ENCODE results near the gene ADPGK. TPM values are rescaled to one million over a fixed set of nuclear protein-coding genes. Genes with fewer than 3 reads are reported as not detected.
A peak's percentile ranks its signal among the peaks of the same experiment; 100 is the strongest.
"Not testable (repeated sequence)": the region's sequence is repeated elsewhere in the genome, so short reads cannot be mapped to it uniquely, and the experiment has no call there.

Gene ADPGK
- total RNA-seq = 10 to 100 TPM; 41.4 to 43.6 TPM

DNA sequence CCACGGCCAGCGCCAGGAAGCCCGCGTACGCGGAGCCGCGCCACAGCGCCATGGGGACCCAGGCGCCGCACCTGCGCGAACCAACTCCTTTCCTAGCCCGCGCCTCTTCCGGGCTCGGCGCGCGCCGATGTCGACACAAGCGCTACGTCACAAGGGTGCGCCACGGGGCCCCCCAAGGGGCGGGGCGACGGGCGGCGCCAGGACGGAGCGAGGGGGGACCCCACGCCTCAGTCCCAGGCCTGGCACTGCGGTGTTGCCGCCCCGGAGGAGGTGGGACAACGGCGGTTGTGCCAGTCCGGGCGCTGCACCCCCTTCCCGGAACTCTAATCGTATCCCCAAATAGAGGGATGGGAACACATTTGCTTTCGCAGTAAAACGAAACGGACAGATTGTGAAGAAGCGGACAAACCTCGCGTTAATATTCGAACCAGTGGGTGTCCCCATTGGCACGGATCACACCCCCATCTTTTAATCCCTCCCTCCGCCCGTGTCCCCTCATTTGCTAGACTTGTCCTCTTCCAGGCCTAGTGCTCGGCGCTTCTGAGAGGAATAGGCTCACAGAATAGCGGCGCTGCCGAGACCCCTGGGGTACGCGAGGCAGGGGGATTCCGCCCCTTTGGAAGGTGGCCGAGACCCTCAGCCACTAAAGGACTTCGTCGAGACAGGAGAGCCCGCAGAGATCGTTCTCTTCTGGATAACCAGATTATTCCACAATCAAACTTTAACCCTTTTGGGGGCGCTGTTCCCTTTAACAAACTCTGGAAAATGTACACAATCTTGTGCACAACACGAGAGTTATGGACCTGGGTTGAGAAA lies at the start of gene ADPGK:
TSS of gene ADPGK (minus strand) at position 119 of the 816 bp plus-strand sequence. CDS start at position 52, 67 bp downstream.
- CTCF ChIA-PET = interaction anchor here (0.8 to 1.4 kb wide), 2 partner anchors 9 to 256 kb away, joined by 3 read pairs; no protein-coding TSS in a partner anchor
- Mint-ChIP-seq H3K36me3 (ENCODE audit: low read depth) (peaks cover 21% of the 10 kb centered on the region), H3K4me3 (peak within 1 kb of the TSS; percentile 93), H3K27me3 (ENCODE audit: low read depth) (no peaks in the 10 kb centered on the region), H3K9me3 (no peaks in the 10 kb centered on the region), H3K27ac (peak within 1 kb of the TSS; percentile 95), H3K4me1 (ENCODE audit: low read depth) (peaks cover 41% of the 10 kb centered on the region)
- DNase-seq = peak; percentile 90
- intact Hi-C loops (cut with micrococcal nuclease) = loop anchor here (1.0 to 5.0 kb wide), 13 partner anchors 13 to 913 kb away; partner anchors contain the start of genes BBS4, HEXA and HIGD2B

- no peaks in the 10 kb centered on the region for H3K4me1 Mint-ChIP-seq (ENCODE audit: low read depth)
- no peaks in the 10 kb centered on the region for H3K36me3 Mint-ChIP-seq (ENCODE audit: low read depth)
- no peak overlapping the region for H3K4me3 Mint-ChIP-seq
- H3K27me3 Mint-ChIP-seq (ENCODE audit: low read depth) = peaks cover 4% of the 10 kb centered on the region
- no peaks in the 10 kb centered on the region for H3K9me3 Mint-ChIP-seq
- intact Hi-C loops (cut with micrococcal nuclease) = no loop called here
- CTCF ChIA-PET = no interaction called here
- DNase-seq = no peak
- no peak overlapping the region for H3K27ac Mint-ChIP-seq
Measured at GRCh38 chr15:72827226-72827625, 43.7 kb upstream of the ADPGK start.

- CTCF ChIA-PET = no interaction called here
- intact Hi-C loops (cut with micrococcal nuclease) = no loop called here
- DNase-seq = no peak
Measured at GRCh38 chr15:72826611-72827010, 43.1 kb upstream of the ADPGK start.

GRCh38 chr15:72825829-72826228 lies 42.3 kb upstream of the ADPGK start:
- no peak overlapping the region for H3K4me3 Mint-ChIP-seq
- intact Hi-C loops (cut with micrococcal nuclease) = no loop called here

More at GRCh38 chr15:72826611-72827010, 43.1 kb upstream of the ADPGK start:
- H3K4me3 Mint-ChIP-seq = no peak overlapping the region
- H3K27me3 Mint-ChIP-seq (ENCODE audit: low read depth) = peaks cover 2% of the 10 kb centered on the region
- H3K9me3 Mint-ChIP-seq = no peaks in the 10 kb centered on the region
- H3K4me1 Mint-ChIP-seq (ENCODE audit: low read depth) = no peaks in the 10 kb centered on the region
- no peaks in the 10 kb centered on the region for H3K36me3 Mint-ChIP-seq (ENCODE audit: low read depth)
- no peak overlapping the region for H3K27ac Mint-ChIP-seq

DNA sequence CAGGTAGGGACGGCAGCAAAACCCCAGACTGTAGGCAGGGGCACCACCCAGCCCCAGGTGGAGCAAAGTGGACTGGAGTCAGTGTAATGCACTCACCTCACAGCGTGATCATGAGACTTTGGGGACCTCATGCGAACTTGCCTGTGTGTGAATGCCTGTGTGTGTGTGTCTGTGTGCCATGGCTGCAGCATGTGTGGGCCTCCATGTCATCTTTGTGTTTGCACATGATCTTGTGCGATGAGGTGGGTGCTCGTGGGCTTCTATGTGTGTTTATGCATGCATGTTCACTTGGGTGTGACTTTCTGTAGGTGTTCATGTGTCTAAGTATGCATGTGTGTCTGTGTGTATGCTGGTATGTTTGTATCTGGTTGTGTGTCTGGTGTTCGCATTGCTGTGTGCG lies 41.2 kb upstream of the ADPGK start:
- intact Hi-C loops (cut with micrococcal nuclease) = no loop called here
- CTCF ChIA-PET = no interaction called here
- no peaks in the 10 kb centered on the region for H3K36me3 Mint-ChIP-seq (ENCODE audit: low read depth)
- peaks cover 2% of the 10 kb centered on the region for H3K27me3 Mint-ChIP-seq (ENCODE audit: low read depth)
- no peak for DNase-seq
- H3K4me3 Mint-ChIP-seq = no peak overlapping the region
- H3K27ac Mint-ChIP-seq = no peak overlapping the region
- H3K9me3 Mint-ChIP-seq = no peaks in the 10 kb centered on the region
- H3K4me1 Mint-ChIP-seq (ENCODE audit: low read depth) = no peaks in the 10 kb centered on the region

More at GRCh38 chr15:72825829-72826228, 42.3 kb upstream of the ADPGK start:
- no peaks in the 10 kb centered on the region for H3K36me3 Mint-ChIP-seq (ENCODE audit: low read depth)
- no peak for DNase-seq
- peaks cover 2% of the 10 kb centered on the region for H3K27me3 Mint-ChIP-seq (ENCODE audit: low read depth)
- H3K4me1 Mint-ChIP-seq (ENCODE audit: low read depth) = no peaks in the 10 kb centered on the region
- H3K27ac Mint-ChIP-seq = no peak overlapping the region
- CTCF ChIA-PET = no interaction called here
- H3K9me3 Mint-ChIP-seq = no peaks in the 10 kb centered on the region

- H3K27ac Mint-ChIP-seq = no peak overlapping the region
- peaks cover 2% of the 10 kb centered on the region for H3K27me3 Mint-ChIP-seq (ENCODE audit: low read depth)
- H3K36me3 Mint-ChIP-seq (ENCODE audit: low read depth) = no peaks in the 10 kb centered on the region
- CTCF ChIA-PET = no interaction called here
- intact Hi-C loops (cut with micrococcal nuclease) = no loop called here
- no peak for DNase-seq
- no peak overlapping the region for H3K4me3 Mint-ChIP-seq
- H3K9me3 Mint-ChIP-seq = no peaks in the 10 kb centered on the region
- H3K4me1 Mint-ChIP-seq (ENCODE audit: low read depth) = no peaks in the 10 kb centered on the region
Measured at GRCh38 chr15:72824112-72824511, 40.6 kb upstream of the ADPGK start.

- H3K27me3 Mint-ChIP-seq (ENCODE audit: low read depth) = no peaks in the 10 kb centered on the region
- intact Hi-C loops (cut with micrococcal nuclease) = no loop called here
- no peaks in the 10 kb centered on the region for H3K36me3 Mint-ChIP-seq (ENCODE audit: low read depth)
- H3K4me3 Mint-ChIP-seq = no peak overlapping the region
- DNase-seq = no peak
- no peaks in the 10 kb centered on the region for H3K4me1 Mint-ChIP-seq (ENCODE audit: low read depth)
- no peak overlapping the region for H3K27ac Mint-ChIP-seq
- H3K9me3 Mint-ChIP-seq = no peaks in the 10 kb centered on the region
- CTCF ChIA-PET = interaction anchor here (0.6 kb wide), 1 partner anchor 131 kb away, joined by 3 read pairs; no protein-coding TSS in a partner anchor
Measured at GRCh38 chr15:72820278-72820677, 36.7 kb upstream of the ADPGK start.

DNA sequence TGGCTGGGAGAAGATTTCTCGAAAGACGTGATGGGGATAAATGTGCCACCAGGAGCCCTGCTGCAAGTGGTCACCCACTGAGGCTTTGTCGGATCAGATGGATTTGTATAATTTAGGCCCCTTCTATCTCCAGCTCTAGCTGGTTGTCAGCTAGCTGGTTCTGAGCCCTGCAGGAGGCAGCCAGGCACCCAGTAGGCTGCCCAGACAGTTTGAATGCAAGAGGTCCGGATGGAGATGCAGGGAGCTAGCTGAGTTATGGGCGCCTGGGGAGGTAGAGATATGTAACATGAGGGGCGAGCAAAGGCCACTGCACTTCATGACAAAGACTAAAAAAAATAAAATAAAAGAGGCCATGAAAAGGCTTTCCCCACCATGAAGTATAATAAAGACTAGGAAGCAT lies 35.1 kb upstream of the ADPGK start:
- Mint-ChIP-seq H3K4me3 (no peak overlapping the region), H3K27ac (no peak overlapping the region), H3K9me3 (no peaks in the 10 kb centered on the region), H3K27me3 (ENCODE audit: low read depth) (no peaks in the 10 kb centered on the region), H3K4me1 (ENCODE audit: low read depth) (no peaks in the 10 kb centered on the region), H3K36me3 (ENCODE audit: low read depth) (no peaks in the 10 kb centered on the region)
- no peak for DNase-seq
- CTCF ChIA-PET = interaction anchor here (0.7 kb wide), 1 partner anchor 17 kb away, joined by 4 read pairs; no protein-coding TSS in a partner anchor
- intact Hi-C loops (cut with micrococcal nuclease) = no loop called here

DNA sequence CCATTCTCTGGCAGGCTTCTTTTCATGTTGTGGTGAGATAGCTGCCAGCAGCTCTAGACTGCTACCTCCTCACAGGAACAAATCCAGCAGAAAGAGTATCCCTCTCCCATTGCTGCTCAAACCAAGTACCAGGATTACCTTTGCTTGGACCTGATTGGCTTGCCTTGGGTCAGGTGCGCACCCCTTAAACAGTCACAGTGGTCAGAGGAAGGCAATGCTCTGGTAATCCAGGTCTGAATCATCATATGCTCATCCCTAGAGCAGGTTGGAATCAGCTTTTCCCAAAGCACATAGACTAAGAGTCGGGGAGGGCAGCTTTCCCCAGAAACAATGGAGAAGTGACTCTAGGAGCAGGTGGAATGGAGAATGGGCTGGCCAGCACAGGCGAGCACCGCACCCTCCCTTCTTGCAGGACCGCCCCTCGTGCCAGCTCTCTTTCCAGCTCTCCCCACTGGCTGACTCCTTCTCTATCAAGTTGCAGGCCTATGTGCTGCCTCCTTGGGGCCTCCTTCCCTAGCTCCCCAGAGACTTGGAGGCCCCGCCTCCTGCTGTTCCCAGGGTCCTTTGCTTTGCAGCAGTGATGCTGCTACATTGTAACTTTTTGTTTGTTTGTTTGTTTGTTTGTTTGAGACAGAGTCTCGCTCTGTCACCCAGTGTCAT lies 29.9 kb upstream of the ADPGK start:
- CTCF ChIA-PET = interaction anchor here (1.1 kb wide), 1 partner anchor 92 kb away, joined by 5 read pairs; no protein-coding TSS in a partner anchor
- intact Hi-C loops (cut with micrococcal nuclease) = no loop called here
- H3K4me1 Mint-ChIP-seq (ENCODE audit: low read depth) = no peaks in the 10 kb centered on the region
- no peak for DNase-seq
- no peak overlapping the region for H3K27ac Mint-ChIP-seq
- no peaks in the 10 kb centered on the region for H3K36me3 Mint-ChIP-seq (ENCODE audit: low read depth)
- H3K9me3 Mint-ChIP-seq = no peaks in the 10 kb centered on the region
- no peaks in the 10 kb centered on the region for H3K27me3 Mint-ChIP-seq (ENCODE audit: low read depth)
- H3K4me3 Mint-ChIP-seq = no peak overlapping the region

DNA sequence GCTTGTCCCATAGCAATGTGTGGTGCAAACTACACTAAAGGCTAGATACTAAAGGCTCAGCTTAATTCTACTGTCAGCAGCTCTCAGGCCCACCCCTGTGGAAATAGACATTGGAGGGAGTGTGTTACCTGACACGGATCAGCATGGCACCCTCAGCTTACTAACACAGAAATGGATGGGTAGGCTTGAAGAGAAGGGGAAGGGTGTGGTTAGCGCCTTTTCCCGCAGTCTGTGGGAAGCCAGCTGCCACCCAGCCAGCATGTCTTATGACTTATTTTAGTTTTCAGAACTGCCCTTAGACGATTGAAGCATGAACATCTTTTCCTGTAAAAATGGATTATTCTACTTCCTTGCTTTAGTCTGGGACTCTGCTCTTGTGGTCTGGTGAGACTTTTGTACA lies 25.8 kb upstream of the ADPGK start:
- Mint-ChIP-seq H3K4me1 (ENCODE audit: low read depth) (no peaks in the 10 kb centered on the region), H3K36me3 (ENCODE audit: low read depth) (no peaks in the 10 kb centered on the region), H3K9me3 (peaks cover 4% of the 10 kb centered on the region), H3K27me3 (ENCODE audit: low read depth) (peaks cover 2% of the 10 kb centered on the region), H3K27ac (no peak overlapping the region), H3K4me3 (no peak overlapping the region)
- intact Hi-C loops (cut with micrococcal nuclease) = no loop called here
- DNase-seq = no peak
- CTCF ChIA-PET = no interaction called here

GRCh38 chr15:72807346-72807745 lies 23.8 kb upstream of the ADPGK start:
- H3K4me1 Mint-ChIP-seq (ENCODE audit: low read depth); H3K4me3 Mint-ChIP-seq; H3K9me3 Mint-ChIP-seq; DNase-seq; intact Hi-C loops (cut with micrococcal nuclease); CTCF ChIA-PET; H3K27ac Mint-ChIP-seq; H3K36me3 Mint-ChIP-seq (ENCODE audit: low read depth); H3K27me3 Mint-ChIP-seq (ENCODE audit: low read depth): not testable (repeated sequence)

GRCh38 chr15:72803006-72803405 lies 19.4 kb upstream of the ADPGK start:
- intact Hi-C loops (cut with micrococcal nuclease) = no loop called here
- peaks cover 15% of the 10 kb centered on the region for H3K27me3 Mint-ChIP-seq (ENCODE audit: low read depth)
- DNase-seq = no peak
- H3K4me1 Mint-ChIP-seq (ENCODE audit: low read depth) = no peaks in the 10 kb centered on the region
- CTCF ChIA-PET = no interaction called here
- no peak overlapping the region for H3K27ac Mint-ChIP-seq
- H3K4me3 Mint-ChIP-seq = no peak overlapping the region
- H3K36me3 Mint-ChIP-seq (ENCODE audit: low read depth) = no peaks in the 10 kb centered on the region
- H3K9me3 Mint-ChIP-seq = peaks cover under 1% of the 10 kb centered on the region
